OCI-LY1 (cell line): ENCODE results near the gene ACTN4.

Experiments used
- H2AFZ ChIP-seq: fragments of 200-600 bp; sonication (generic), shearing (Covaris generic); 2 replicates; pipeline ENCODE4 v1.6.0; 2014; ENCODE audit warnings: antibody characterized with exemption, mild to moderate bottlenecking, low read length
- H3F3A ChIP-seq: fragments of 200-600 bp; sonication (generic), shearing (Covaris generic); 2 replicates; pipeline ENCODE4 v1.6.0; 2014; ENCODE audit warnings: mild to moderate bottlenecking, antibody characterized with exemption, low read length, moderate library complexity; ENCODE audit not compliant: insufficient read depth
- H3K27ac ChIP-seq: fragments of 200-600 bp; sonication (generic); 2 replicates; pipeline ENCODE4 v1.5.1; 2014; ENCODE audit warnings: low read length, mixed run types, mild to moderate bottlenecking, low read depth; ENCODE audit not compliant: poor library complexity, severe bottlenecking
- H3K27me3 ChIP-seq: fragments of 200-600 bp; sonication (generic); 2 replicates; pipeline ENCODE4 v1.6.0; 2014; ENCODE audit warnings: antibody characterized with exemption, mild to moderate bottlenecking, low read length, moderate library complexity; ENCODE audit not compliant: insufficient read depth
- H3K36me3 ChIP-seq: fragments of 200-600 bp; sonication (generic); 2 replicates; pipeline ENCODE4 v1.6.1; 2014; ENCODE audit warnings: mild to moderate bottlenecking, antibody characterized with exemption, low read length, moderate library complexity, mixed read lengths; ENCODE audit not compliant: insufficient read depth
- H3K4me1 ChIP-seq: fragments of 200-600 bp; sonication (generic); 2 replicates; pipeline ENCODE4 v1.5.1; 2014; ENCODE audit warnings: mild to moderate bottlenecking, low read length, moderate library complexity; ENCODE audit not compliant: insufficient read depth, severe bottlenecking
- H3K4me2 ChIP-seq: fragments of 200-600 bp; sonication (generic), shearing (Covaris generic); 2 replicates; pipeline ENCODE4 v1.6.1; 2014; ENCODE audit warnings: low read length
- H3K4me3 ChIP-seq: fragments of 200-600 bp; sonication (generic); 2 replicates; pipeline ENCODE4 v1.5.1; 2014; ENCODE audit warnings: low read length, low read depth, mild to moderate bottlenecking, mixed read lengths; ENCODE audit not compliant: poor library complexity, severe bottlenecking
- H3K79me2 ChIP-seq: fragments of 200-600 bp; shearing (Covaris generic); 2 replicates; pipeline ENCODE4 v1.6.1; 2016; ENCODE audit warnings: mixed run types, low read length, mixed read lengths; ENCODE audit not compliant: insufficient read depth
- H3K9ac ChIP-seq: fragments of 200-600 bp; sonication (generic), shearing (Covaris generic); 2 replicates; pipeline ENCODE4 v1.6.1; 2014; ENCODE audit warnings: mild to moderate bottlenecking, low read length, mixed read lengths
- H3K9me2 ChIP-seq: fragments of 200-600 bp; sonication (generic), shearing (Covaris generic); 2 replicates; pipeline ENCODE4 v1.6.1; 2014; ENCODE audit warnings: low read depth, mild to moderate bottlenecking, low read length, mixed read lengths
- H3K9me3 ChIP-seq: fragments of 200-600 bp; shearing (Covaris generic); 2 replicates; pipeline ENCODE4 v1.6.1; 2014; ENCODE audit warnings: low read length, mixed read lengths
- H4K20me1 ChIP-seq: fragments of 200-600 bp; sonication (generic), shearing (Covaris generic); 2 replicates; pipeline ENCODE4 v1.6.0; 2016; ENCODE audit warnings: mild to moderate bottlenecking, low read length; ENCODE audit not compliant: insufficient read depth
- CTCF ChIP-seq: fragments of 200-600 bp; sonication (generic), shearing (Covaris generic); IDR thresholded peaks from 2 replicates; pipeline ENCODE4 v1.5.1; 2017; ENCODE audit warnings: mild to moderate bottlenecking, antibody characterized with exemption, low read length, moderate library complexity, mixed read lengths
- EZH2 ChIP-seq: fragments of 200-600 bp; sonication (generic), shearing (Covaris generic); IDR thresholded peaks from 2 replicates; pipeline ENCODE4 v1.8.0; 2017; ENCODE audit warnings: borderline replicate concordance, mixed run types, mild to moderate bottlenecking, antibody characterized with exemption, low read length, moderate library complexity, mixed read lengths

The ACTN4 gene

GRCh38 chr19:38715555-38715954, 68.1 kb downstream of the ACTN4 start:
- no peaks in the 10 kb centered on the region for H4K20me1 ChIP-seq
- H3F3A ChIP-seq, result no peaks in the 10 kb centered on the region
- H3K36me3 ChIP-seq, result peaks cover 56% of the 10 kb centered on the region

GRCh38 chr19:38717051-38717450, 69.6 kb downstream of the ACTN4 start:
- H3K27me3 ChIP-seq, result no peaks in the 10 kb centered on the region
- H3K9me3 ChIP-seq, result no peaks in the 10 kb centered on the region
- no peak overlapping the region for H3K4me3 ChIP-seq
- H3K4me1 ChIP-seq, result no peaks in the 10 kb centered on the region
- no peak for TF ChIP-seq EZH2
- TF ChIP-seq CTCF, result no peak
- H3K79me2 ChIP-seq, result no peaks in the 10 kb centered on the region
- no peaks in the 10 kb centered on the region for H3K9me2 ChIP-seq
- peaks cover 53% of the 10 kb centered on the region for H3K36me3 ChIP-seq
- H3K9ac ChIP-seq, result no peak overlapping the region
- no peaks in the 10 kb centered on the region for H4K20me1 ChIP-seq
- no peak overlapping the region for H3K27ac ChIP-seq
- H3K4me2 ChIP-seq, result no peak overlapping the region
- no peak overlapping the region for H2AFZ ChIP-seq
- H3F3A ChIP-seq, result no peaks in the 10 kb centered on the region

More at GRCh38 chr19:38715555-38715954, 68.1 kb downstream of the ACTN4 start:
- no peak overlapping the region for H3K27ac ChIP-seq
- no peaks in the 10 kb centered on the region for H3K79me2 ChIP-seq
- H3K9me3 ChIP-seq, result no peaks in the 10 kb centered on the region
- H3K9ac ChIP-seq, result no peak overlapping the region
- H3K27me3 ChIP-seq, result no peaks in the 10 kb centered on the region
- H3K4me3 ChIP-seq, result no peak overlapping the region
- H3K4me1 ChIP-seq, result no peaks in the 10 kb centered on the region
- no peak overlapping the region for H3K4me2 ChIP-seq
- no peaks in the 10 kb centered on the region for H3K9me2 ChIP-seq
- TF ChIP-seq CTCF (no peak), EZH2 (no peak)
- H2AFZ ChIP-seq, result no peak overlapping the region

- Histone ChIP-seq H3K4me2 (no peak overlapping the region), H3K4me3 (no peak overlapping the region), H3K27ac (no peak overlapping the region), H3K79me2 (no peaks in the 10 kb centered on the region), H3K36me3 (peaks cover 61% of the 10 kb centered on the region), H3K4me1 (no peaks in the 10 kb centered on the region), H2AFZ (no peak overlapping the region), H3K9ac (no peak overlapping the region), H3F3A (no peaks in the 10 kb centered on the region), H3K9me2 (no peaks in the 10 kb centered on the region), H3K27me3 (no peaks in the 10 kb centered on the region), H4K20me1 (no peaks in the 10 kb centered on the region), H3K9me3 (no peaks in the 10 kb centered on the region)
- TF ChIP-seq CTCF (no peak), EZH2 (no peak)
These were observed 70.4 kb downstream of the ACTN4 start for GRCh38 chr19:38717855-38718254.
